Measurements from ENCODE around the gene CLNK.

The CLNK gene

DNA sequence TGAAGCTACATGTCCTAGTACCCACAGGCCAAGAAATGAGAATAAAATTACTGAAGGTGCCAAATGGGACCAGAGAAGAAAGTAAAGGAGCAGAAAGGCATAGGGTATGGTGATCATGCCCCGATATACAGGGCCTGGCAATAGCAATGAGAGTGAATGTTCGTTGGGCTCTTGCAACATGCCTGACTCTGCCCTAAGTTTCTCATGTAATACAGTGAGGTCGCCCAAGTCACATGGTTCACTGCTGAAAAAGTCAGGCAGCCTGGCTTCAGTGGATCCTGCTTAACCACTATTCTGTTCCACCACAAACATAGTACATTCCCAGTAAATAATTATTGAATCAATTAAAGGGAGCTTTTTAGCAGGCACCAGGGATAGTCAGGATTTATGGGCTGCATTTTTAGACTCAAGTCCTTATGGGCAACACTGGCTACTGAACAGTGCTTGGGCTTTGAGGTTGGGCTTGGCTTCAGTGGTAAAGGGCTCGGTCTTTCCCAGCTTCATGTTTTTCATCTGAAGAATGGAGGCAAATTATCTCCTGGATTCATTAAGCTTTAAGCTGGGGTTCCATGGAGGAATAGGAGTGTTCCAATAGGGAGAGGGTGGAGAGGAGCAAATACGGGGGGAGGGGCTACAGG lies 160.3 kb downstream of the CLNK start:
- no peak for DNase-seq

DNA sequence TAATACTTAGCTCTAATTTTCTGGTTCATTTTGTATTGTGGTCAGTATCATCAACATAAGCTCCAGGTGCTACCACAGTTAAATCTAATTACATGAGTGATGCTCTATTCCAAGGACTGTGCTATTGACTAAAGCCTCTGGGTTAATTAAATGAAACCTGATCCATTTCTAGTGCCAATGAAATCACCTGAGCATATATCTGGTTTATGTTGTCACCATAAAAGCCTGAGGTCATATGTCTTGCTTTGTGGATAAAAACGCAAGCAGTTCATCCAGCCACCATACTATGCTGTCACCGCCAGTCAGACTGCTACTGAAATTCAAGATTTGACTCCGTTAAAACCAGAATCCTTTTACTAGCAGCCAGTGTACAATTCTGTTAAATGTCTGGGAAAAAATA lies 163.1 kb downstream of the CLNK start:
- no peak for DNase-seq

DNA sequence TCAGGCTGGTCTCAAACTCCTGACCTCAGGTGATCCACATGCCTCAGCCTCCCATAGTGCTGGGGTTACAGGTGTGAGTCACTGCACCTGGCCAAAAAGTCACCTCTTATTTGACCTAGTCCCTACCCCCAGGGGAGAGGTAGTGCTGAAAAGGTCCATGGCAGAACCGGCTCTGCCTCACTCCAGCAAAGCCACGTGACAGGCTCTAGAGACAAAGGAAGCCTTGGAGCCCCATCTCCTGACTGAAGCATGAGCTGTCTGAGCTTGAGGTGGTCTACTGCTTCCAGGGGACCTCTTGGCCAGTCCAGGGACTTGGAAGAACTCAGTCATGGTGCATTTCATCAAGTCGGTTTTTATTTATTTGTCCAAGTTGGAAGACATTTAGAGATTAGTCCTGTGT lies 174.8 kb downstream of the CLNK start:
- no peak for DNase-seq

DNA sequence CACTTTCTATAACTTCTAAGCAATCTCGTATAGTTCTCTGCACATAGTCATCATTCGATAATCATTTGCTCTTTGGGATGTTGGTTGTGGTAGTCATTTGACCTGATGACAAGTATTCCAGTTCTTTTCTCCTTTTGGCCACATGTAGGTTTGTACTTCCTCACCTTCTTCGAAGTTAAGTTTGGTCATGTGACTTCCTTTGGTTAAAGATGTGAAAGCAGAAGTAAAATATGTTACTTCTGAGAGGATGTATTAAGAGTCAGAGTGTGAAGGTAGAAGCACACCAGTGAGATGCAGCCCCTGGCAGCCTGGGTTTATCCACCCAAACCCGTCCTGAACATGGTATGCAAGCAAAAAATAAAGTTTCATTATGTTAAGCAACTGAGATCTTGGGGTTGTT lies 178.5 kb downstream of the CLNK start:
- DNase-seq, result no peak

- no peak for DNase-seq
These were observed 179.9 kb downstream of the CLNK start for GRCh38 chr4:10504570-10505179.

- DNase-seq, result no peak
These were observed 181.9 kb downstream of the CLNK start for GRCh38 chr4:10502717-10503116.

GRCh38 chr4:10500776-10501175 lies 183.8 kb downstream of the CLNK start:
- no peak for DNase-seq

DNA sequence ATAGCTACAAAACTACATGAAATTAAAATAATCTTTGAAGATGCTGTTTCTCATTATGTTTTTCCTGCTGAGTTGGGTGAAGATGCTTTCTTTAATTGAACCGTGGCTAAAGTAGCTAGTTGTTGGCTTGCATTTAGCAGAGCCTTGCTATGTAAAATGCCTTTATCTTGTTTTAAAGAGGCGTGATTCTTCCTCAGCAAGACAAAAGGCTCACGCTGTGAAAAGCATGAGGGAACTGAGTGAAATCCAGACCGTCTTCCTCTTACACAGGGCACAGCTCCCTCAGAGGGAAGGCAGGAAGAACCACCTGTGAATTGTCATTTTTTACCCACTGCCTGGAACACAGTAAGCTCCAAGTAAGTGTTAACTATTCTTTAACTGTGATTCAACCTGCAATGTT lies 188.4 kb downstream of the CLNK start:
- no peak for DNase-seq

GRCh38 chr4:10495651-10496050 lies 188.9 kb downstream of the CLNK start:
- no peak for DNase-seq

- no peak for DNase-seq
These were observed 192.1 kb downstream of the CLNK start for GRCh38 chr4:10492464-10492863.

- DNase-seq, result no peak
These were observed 193.2 kb downstream of the CLNK start for GRCh38 chr4:10491401-10491800.

GRCh38 chr4:10490996-10491395 lies 193.6 kb downstream of the CLNK start:
- no peak for DNase-seq

DNA sequence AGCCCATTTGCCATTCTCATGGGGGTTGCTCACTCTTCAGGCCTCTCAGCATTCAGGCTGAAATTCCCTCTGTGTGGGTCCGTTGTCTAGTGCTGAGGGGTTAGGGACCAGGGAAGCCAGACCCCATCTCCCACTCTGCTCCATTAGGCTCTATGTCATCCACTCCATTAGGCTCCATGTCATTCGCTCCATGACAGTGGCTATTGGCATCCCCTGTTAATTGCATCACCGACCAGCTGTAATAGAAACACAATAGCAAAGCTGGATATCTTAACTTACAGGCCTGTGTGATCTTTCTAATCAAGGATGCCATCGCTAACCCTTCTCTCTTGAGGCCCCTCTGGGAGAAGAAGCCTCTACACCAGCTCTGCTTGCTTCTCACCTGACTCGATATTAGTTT lies 201.7 kb downstream of the CLNK start:
- DNase-seq, result no peak

DNA sequence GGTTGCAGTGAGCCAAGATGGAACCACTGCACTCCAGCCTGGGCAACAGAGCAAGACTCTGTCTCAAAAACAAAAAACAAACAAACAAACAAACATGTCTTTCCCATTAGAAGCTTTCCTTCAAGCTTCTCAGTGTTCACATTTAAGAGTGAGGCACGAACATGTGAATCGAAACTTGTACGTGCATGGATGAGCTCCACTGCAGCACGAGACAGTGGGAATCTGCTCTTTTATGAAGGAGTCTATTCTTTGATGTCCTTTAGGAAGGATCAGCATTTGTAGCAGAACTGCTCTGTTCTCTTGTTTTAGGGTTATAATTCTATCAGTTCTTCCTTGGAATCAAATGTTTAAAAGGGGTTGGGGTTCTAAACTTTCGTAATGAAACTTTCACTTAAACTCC lies 204.0 kb downstream of the CLNK start:
- no peak for DNase-seq

DNA sequence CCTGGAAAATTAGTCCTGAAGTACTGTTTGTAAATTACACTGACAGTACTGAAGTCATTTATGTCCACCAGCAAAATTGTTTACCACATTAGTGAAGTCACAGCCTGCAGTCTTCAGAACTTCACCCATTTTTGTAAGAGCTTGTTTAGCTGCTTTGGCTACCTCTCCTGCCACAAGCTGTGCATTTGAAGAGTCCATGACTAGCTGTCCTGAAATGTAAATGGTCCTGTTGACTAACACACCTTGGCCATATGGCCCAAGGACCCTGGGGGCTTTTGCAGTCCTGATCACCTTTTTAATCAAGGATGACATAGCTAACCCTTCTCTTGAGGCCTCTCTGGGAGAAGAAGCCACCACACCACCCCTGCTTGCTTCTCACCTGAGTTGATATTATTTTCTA lies 205.9 kb downstream of the CLNK start:
- DNase-seq, result no peak

DNA sequence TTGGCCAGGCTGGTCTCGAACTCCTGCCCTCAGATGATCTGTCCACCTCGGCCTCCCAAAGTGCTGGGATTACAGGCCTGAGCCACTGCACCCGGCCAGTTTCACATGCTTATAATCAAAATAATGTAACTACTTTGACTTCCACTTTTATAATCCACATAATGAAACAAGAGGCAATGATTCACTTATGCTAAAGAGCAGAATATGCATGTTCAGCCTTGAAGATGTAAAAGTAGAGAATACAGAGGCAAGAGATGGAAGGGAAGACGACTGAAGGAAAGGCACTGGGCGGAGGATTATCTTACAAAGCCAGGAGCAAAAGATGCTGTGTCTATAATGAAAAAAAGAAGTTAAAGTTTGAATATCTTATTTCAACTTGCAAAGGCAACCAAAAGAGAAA lies 214.1 kb downstream of the CLNK start:
- DNase-seq, result no peak

GRCh38 chr4:10466161-10466560 lies 218.4 kb downstream of the CLNK start:
- DNase-seq, result no peak

GRCh38 chr4:10462876-10463275 lies 221.7 kb downstream of the CLNK start:
- no peak for DNase-seq

- DNase-seq, result no peak
These were observed 222.6 kb downstream of the CLNK start for GRCh38 chr4:10461850-10462400.

- peak in 10 of 56 donors; percentile 2 to 36 (median 8) for DNase-seq
These were observed 223.3 kb downstream of the CLNK start for GRCh38 chr4:10461091-10461849.

GRCh38 chr4:10460313-10461047 lies 224.1 kb downstream of the CLNK start:
- no peak for DNase-seq

DNA sequence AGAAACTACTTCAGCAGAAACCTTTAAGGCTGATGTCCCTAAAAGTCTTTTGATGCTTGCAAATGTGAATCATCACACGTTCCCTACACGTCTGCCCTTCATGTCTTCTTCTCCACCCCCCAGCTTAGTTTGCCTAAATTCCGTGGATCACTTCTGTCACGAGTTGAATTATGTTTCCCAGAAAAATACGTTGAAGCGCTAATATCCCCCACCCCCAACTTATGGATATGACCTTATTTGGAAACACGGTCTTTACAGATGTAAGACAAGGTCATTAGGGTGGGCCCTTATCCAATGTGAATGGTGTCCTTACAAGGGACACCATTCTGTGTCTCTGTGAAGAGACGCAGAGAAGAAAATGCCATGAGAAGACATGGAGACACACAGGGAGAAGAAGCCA lies 225.3 kb downstream of the CLNK start:
- no peak for DNase-seq
